ENCODE data around the gene SPATS2L. TPM values are rescaled to one million over a fixed set of nuclear protein-coding genes. Genes with fewer than 3 reads are reported as not detected.

The SPATS2L gene
- total RNA-seq, 1 donor from 2014 or later = 192 TPM

- Histone ChIP-seq H3K4me1 (ENCODE audit: insufficient read depth, low read length) (peaks cover 7% of the 10 kb centered on the region), H3K27me3 (ENCODE audit: insufficient read depth, low read length) (no peaks in the 10 kb centered on the region), H3K9me3 (ENCODE audit: insufficient read depth, low read depth, low read length) (no peaks in the 10 kb centered on the region), H3K4me2 (ENCODE audit: low read length) (no peak overlapping the region), H2AFZ (ENCODE audit: low read depth, low read length) (no peak overlapping the region), H3K36me3 (ENCODE audit: insufficient read depth, low read length) (peaks cover 38% of the 10 kb centered on the region), H3K4me3 (ENCODE audit: insufficient read depth, low read depth, low read length) (no peak overlapping the region), H3K27ac (ENCODE audit: low read depth, low read length) (no peak overlapping the region), H4K20me1 (ENCODE audit: insufficient read depth, low read length) (no peaks in the 10 kb centered on the region), H3K9ac (ENCODE audit: low read length) (peak overlapping the region; percentile 10), H3K79me2 (ENCODE audit: insufficient read depth, low read length) (no peaks in the 10 kb centered on the region)
- Mint-ChIP-seq H3K4me1 (ENCODE audit: low read depth, unreplicated experiment) (peaks cover 17% of the 10 kb centered on the region), H3K27me3 (ENCODE audit: low read depth, unreplicated experiment) (no peaks in the 10 kb centered on the region), H3K36me3 (ENCODE audit: low read depth, unreplicated experiment) (peaks cover 35% of the 10 kb centered on the region), H3K9me3 (ENCODE audit: unreplicated experiment) (no peaks in the 10 kb centered on the region), H3K27ac (ENCODE audit: unreplicated experiment) (no peak overlapping the region), H3K4me3 (ENCODE audit: unreplicated experiment) (no peak overlapping the region)
- FAIRE-seq (peak; percentile 54), DNase-seq (ENCODE audit: low read depth) (no peak)
- no peak for TF ChIP-seq EZH2 (IDR thresholded peaks at IDR 0.05; ENCODE audit: insufficient read depth, low read length)
- TF ChIP-seq, protein P1, sequence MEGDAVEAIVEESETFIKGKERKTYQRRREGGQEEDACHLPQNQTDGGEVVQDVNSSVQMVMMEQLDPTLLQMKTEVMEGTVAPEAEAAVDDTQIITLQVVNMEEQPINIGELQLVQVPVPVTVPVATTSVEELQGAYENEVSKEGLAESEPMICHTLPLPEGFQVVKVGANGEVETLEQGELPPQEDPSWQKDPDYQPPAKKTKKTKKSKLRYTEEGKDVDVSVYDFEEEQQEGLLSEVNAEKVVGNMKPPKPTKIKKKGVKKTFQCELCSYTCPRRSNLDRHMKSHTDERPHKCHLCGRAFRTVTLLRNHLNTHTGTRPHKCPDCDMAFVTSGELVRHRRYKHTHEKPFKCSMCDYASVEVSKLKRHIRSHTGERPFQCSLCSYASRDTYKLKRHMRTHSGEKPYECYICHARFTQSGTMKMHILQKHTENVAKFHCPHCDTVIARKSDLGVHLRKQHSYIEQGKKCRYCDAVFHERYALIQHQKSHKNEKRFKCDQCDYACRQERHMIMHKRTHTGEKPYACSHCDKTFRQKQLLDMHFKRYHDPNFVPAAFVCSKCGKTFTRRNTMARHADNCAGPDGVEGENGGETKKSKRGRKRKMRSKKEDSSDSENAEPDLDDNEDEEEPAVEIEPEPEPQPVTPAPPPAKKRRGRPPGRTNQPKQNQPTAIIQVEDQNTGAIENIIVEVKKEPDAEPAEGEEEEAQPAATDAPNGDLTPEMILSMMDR (IDR thresholded peaks at IDR 0.05; ENCODE audit: insufficient read depth, low read depth, low read length) = peak; percentile 48
These were observed 164.9 kb downstream of the SPATS2L start for GRCh38 chr2:200471324-200471848.

GRCh38 chr2:200471928-200472645 lies 165.6 kb downstream of the SPATS2L start:
- Mint-ChIP-seq H3K36me3 (ENCODE audit: low read depth, unreplicated experiment) (peaks cover 34% of the 10 kb centered on the region), H3K27ac (ENCODE audit: unreplicated experiment) (no peak overlapping the region), H3K27me3 (ENCODE audit: low read depth, unreplicated experiment) (no peaks in the 10 kb centered on the region), H3K9me3 (ENCODE audit: unreplicated experiment) (no peaks in the 10 kb centered on the region), H3K4me3 (ENCODE audit: unreplicated experiment) (no peak overlapping the region), H3K4me1 (ENCODE audit: low read depth, unreplicated experiment) (peaks cover 16% of the 10 kb centered on the region)
- DNase-seq (ENCODE audit: low read depth) (no peak), FAIRE-seq (no peak)
- TF ChIP-seq, protein P1 (IDR thresholded peaks at IDR 0.05; ENCODE audit: insufficient read depth, low read depth, low read length) = no peak
- no peak for TF ChIP-seq EZH2 (IDR thresholded peaks at IDR 0.05; ENCODE audit: insufficient read depth, low read length)
- peaks cover 42% of the 10 kb centered on the region for H3K36me3 ChIP-seq (ENCODE audit: insufficient read depth, low read length)
- H3K27ac ChIP-seq (ENCODE audit: low read depth, low read length) = no peak overlapping the region
- H3K4me3 ChIP-seq (ENCODE audit: insufficient read depth, low read depth, low read length) = no peak overlapping the region
- no peak overlapping the region for H3K9ac ChIP-seq (ENCODE audit: low read length)
- H3K9me3 ChIP-seq (ENCODE audit: insufficient read depth, low read depth, low read length) = no peaks in the 10 kb centered on the region
- H4K20me1 ChIP-seq (ENCODE audit: insufficient read depth, low read length) = no peaks in the 10 kb centered on the region
- H3K79me2 ChIP-seq (ENCODE audit: insufficient read depth, low read length) = no peaks in the 10 kb centered on the region
- H2AFZ ChIP-seq (ENCODE audit: low read depth, low read length) = no peak overlapping the region
- peaks cover 7% of the 10 kb centered on the region for H3K4me1 ChIP-seq (ENCODE audit: insufficient read depth, low read length)
- no peak overlapping the region for H3K4me2 ChIP-seq (ENCODE audit: low read length)
- no peaks in the 10 kb centered on the region for H3K27me3 ChIP-seq (ENCODE audit: insufficient read depth, low read length)
